Endothelial cell of umbilical vein (primary cell): Measurements from ENCODE around the gene ACR. TPM values are rescaled to one million over a fixed set of nuclear protein-coding genes. Genes with fewer than 3 reads are reported as not detected.
A peak's percentile ranks its signal among the peaks of the same experiment; 100 is the strongest.

Experiments used
- BruUV-seq: library from RNA; stranded (reverse); fragments of 400-500 nt; replicated peaks from 2 replicates; lab custom pipeline; 2021; lab: Mats Ljungman, UMichigan
- CTCF ChIA-PET: fragments of 300-600, 350-600 bp; sonication (Branson Sonifier 250); formaldehyde crosslinking; loops from one replicate; lab custom pipeline; 2021; ENCODE audit warnings: antibody characterized with exemption, inconsistent platforms; lab: Charles Lee
- POLR2A ChIA-PET: fragments of 300-600, 350-600 bp; sonication (Branson Sonifier 250); formaldehyde crosslinking; loops from one replicate; lab custom pipeline; 2021; ENCODE audit warnings: antibody characterized with exemption, inconsistent platforms; lab: Charles Lee
- DNase-seq: peaks from one replicate; pipeline ENCODE4 v3.0.0-alpha.2; 2011; ENCODE audit warnings: low read depth, low spot score
- FAIRE-seq: peaks from 2 replicates; lab custom pipeline; 2011; peaks lifted over from hg19 to GRCh38; lab: Jason Lieb, UNC
- H2AFZ ChIP-seq: 2 replicates; pipeline ENCODE4 v1.6.0; 2012; ENCODE audit warnings: low read depth, low read length, control low read depth, inconsistent platforms
- H3K27ac ChIP-seq: 2 replicates; pipeline ENCODE4 v1.5.1; 2011; ENCODE audit warnings: low read depth, mild to moderate bottlenecking, control low read depth, low read length, moderate library complexity; ENCODE audit not compliant: insufficient read depth
- H3K27me3 ChIP-seq, 2 experiments: 2 replicates each; pipeline versions ENCODE4 v1.6.0 to v1.6.1; 2011; ENCODE audit warnings: low read length in 2 of 2, mixed read lengths in 1 of 2; ENCODE audit not compliant: control insufficient read depth in 2 of 2, insufficient read depth in 2 of 2
- H3K36me3 ChIP-seq, 2 experiments: 2 replicates in 1 of 2; 3 replicates in 1 of 2; pipeline ENCODE4 v1.5.1; 2011; ENCODE audit warnings: low read length in 2 of 2, mild to moderate bottlenecking in 1 of 2, moderate library complexity in 1 of 2; ENCODE audit not compliant: control insufficient read depth in 2 of 2, insufficient read depth in 2 of 2; ENCODE audit errors: extremely low read depth in 1 of 2
- H3K4me1 ChIP-seq: 3 replicates; pipeline ENCODE4 v1.5.1; 2011; ENCODE audit warnings: mild to moderate bottlenecking, low read length; ENCODE audit not compliant: control insufficient read depth, insufficient read depth; ENCODE audit errors: extremely low read depth
- H3K4me2 ChIP-seq: 2 replicates; pipeline ENCODE4 v1.6.1; 2011; ENCODE audit warnings: low read length, control low read depth, mixed read lengths; ENCODE audit not compliant: insufficient read depth
- H3K4me3 ChIP-seq, 3 experiments: fragments of 200-600 bp in 1 of 3; sonication (generic), shearing (Covaris generic) in 1 of 3; replicated peaks in 1 of 3; 2 replicates each; pipeline ENCODE4 v1.5.1; 2011 to 2016; ENCODE audit warnings: control low read depth in 3 of 3, low read length in 3 of 3, mild to moderate bottlenecking in 2 of 3, inconsistent platforms in 1 of 3, low read depth in 1 of 3, moderate library complexity in 1 of 3; ENCODE audit not compliant: insufficient read depth in 1 of 3
- H3K79me2 ChIP-seq: 2 replicates; pipeline ENCODE4 v1.6.0; 2012; ENCODE audit warnings: low read length, inconsistent platforms; ENCODE audit not compliant: control insufficient read depth, insufficient read depth
- H3K9ac ChIP-seq: replicated peaks from 2 replicates; pipeline ENCODE3; 2011; ENCODE audit warnings: low read length, control low read depth; ENCODE audit not compliant: insufficient read depth; ENCODE audit errors: extremely low read depth
- H3K9me1 ChIP-seq: replicated peaks from 3 replicates; pipeline ENCODE4 v1.6.0; 2011; ENCODE audit warnings: mild to moderate bottlenecking, low read length; ENCODE audit not compliant: control insufficient read depth, insufficient read depth; ENCODE audit errors: extremely low read depth
- H3K9me3 ChIP-seq: replicated peaks from 2 replicates; pipeline ENCODE4 v1.5.1; 2012; ENCODE audit warnings: low read length, inconsistent platforms; ENCODE audit not compliant: control insufficient read depth, insufficient read depth
- H4K20me1 ChIP-seq: replicated peaks from 2 replicates; pipeline ENCODE3; 2011; ENCODE audit warnings: mild to moderate bottlenecking, low read length; ENCODE audit not compliant: control insufficient read depth, insufficient read depth; ENCODE audit errors: extremely low read depth
- EZH2 ChIP-seq: IDR thresholded peaks from 2 replicates; pipeline ENCODE4 v1.6.1; 2012; ENCODE audit warnings: borderline replicate concordance, low read depth, mild to moderate bottlenecking, moderate library complexity, low read length, inconsistent platforms; ENCODE audit not compliant: severe bottlenecking
- FOS ChIP-seq: IDR thresholded peaks from 2 replicates; pipeline ENCODE4 v1.6.1; 2011; ENCODE audit warnings: mild to moderate bottlenecking, low read length, moderate library complexity, borderline replicate concordance; ENCODE audit not compliant: insufficient read depth
- GATA2 ChIP-seq: IDR thresholded peaks from 2 replicates; pipeline ENCODE4 v1.7.0; 2011; ENCODE audit warnings: low read depth, mild to moderate bottlenecking, moderate library complexity, mixed read lengths, low read length; ENCODE audit not compliant: insufficient read length, insufficient read depth
- MYC ChIP-seq: IDR thresholded peaks from one replicate; pipeline ENCODE4 v1.6.1; 2011; ENCODE audit warnings: mild to moderate bottlenecking, low read depth, low read length
- POLR2A ChIP-seq: IDR thresholded peaks from 2 replicates; pipeline ENCODE4 v1.6.1; 2012; ENCODE audit warnings: low read depth, mild to moderate bottlenecking, control low read depth, low read length
- POLR2AphosphoS5 ChIP-seq: IDR thresholded peaks from 2 replicates; pipeline ENCODE4 v1.6.1; 2012; ENCODE audit warnings: low read depth, mild to moderate bottlenecking, control low read depth, low read length, moderate library complexity; ENCODE audit not compliant: insufficient read depth
- dilution Hi-C: fragments of 300-500 bp; cut with MboI; formaldehyde crosslinking; loops from one replicate; pipeline ENCODE4 v1.15.0; 2019; ENCODE audit warnings: low sequenced_read_pairs; ENCODE audit not compliant: extremely low pct_ligation_motif_present
- intact Hi-C: fragments of 100-400 bp; cut with micrococcal nuclease; formaldehyde crosslinking; loops from one replicate; pipeline ENCODE4 v1.10.0; 2022
- polyA plus RNA-seq, 4 experiments: library from polyadenylated mRNA; depleted of rRNA in 3 of 4; stranded (reverse) in 3 of 4; unstranded in 1 of 4; fragments of >200 nt; gene quantifications; 2 replicates each; pipeline versions ENCODE4 v1.2.1 to v1.2.3, GENCODE V29; 2011 to 2012; ENCODE audit warnings: missing spikeins in 1 of 4
- total RNA-seq: library from RNA; stranded (reverse); gene quantifications from 2 replicates; pipeline ENCODE4 v1.2.3, GENCODE V29; 2021
- TF ChIP-seq, protein P1 (sequence below), 2 donors: IDR thresholded peaks; 1 replicate in 1 of 2; 2 replicates in 1 of 2; pipeline ENCODE4 v1.5.1; 2011; ENCODE audit warnings: low read length in 2 of 2, mild to moderate bottlenecking in 2 of 2, moderate library complexity in 2 of 2, control low read depth in 1 of 2, inconsistent platforms in 1 of 2, low read depth in 1 of 2; ENCODE audit not compliant: insufficient read depth in 1 of 2; ENCODE audit errors: extremely low read depth in 1 of 2
- TF ChIP-seq, protein P2 (sequence below): IDR thresholded peaks from 2 replicates; pipeline ENCODE4 v1.6.1; 2011; ENCODE audit not compliant: insufficient read depth, insufficient read length

The ACR gene
- total and polyA plus RNA-seq, 2 donors (not counting 3 experiments of a cell fraction or from before 2014, with no cell fraction given): 0.91 to 4.1 TPM

GRCh38 chr22:50696799-50697561 is 41.0 kb upstream of the ACR start:
- Histone ChIP-seq H4K20me1 (peaks cover 5% of the 10 kb centered on the region), H3K79me2 (peaks cover 95% of the 10 kb centered on the region), H3K4me3 (no peak overlapping the region), H3K27ac (no peak overlapping the region), H3K9me3 (no peaks in the 10 kb centered on the region), H3K9me1 (no peaks in the 10 kb centered on the region), H3K4me2 (no peak overlapping the region), H3K27me3 (no peaks in the 10 kb centered on the region), H3K9ac (no peak overlapping the region), H2AFZ (no peak overlapping the region), H3K4me1 (peaks cover 9% of the 10 kb centered on the region), H3K36me3 (peaks cover 51 to 69% of the 10 kb centered on the region in 2 experiments)
- FAIRE-seq (no peak), DNase-seq (no peak)
- intact Hi-C loops: no loop called here
- BruUV-seq: no TSS peak
- ChIA-PET CTCF (interaction anchor here (1.5 kb wide), 1 partner anchor 69 kb away, joined by 3 read pairs; the partner anchor contains the start of gene ARSA), POLR2A (no interaction called here)
- dilution Hi-C loops: no loop called here
- TF ChIP-seq POLR2A (no peak), POLR2AphosphoS5 (no peak), FOS (no peak), GATA2 (no peak), EZH2 (no peak), MYC (no peak)
- TF ChIP-seq, protein P1, sequence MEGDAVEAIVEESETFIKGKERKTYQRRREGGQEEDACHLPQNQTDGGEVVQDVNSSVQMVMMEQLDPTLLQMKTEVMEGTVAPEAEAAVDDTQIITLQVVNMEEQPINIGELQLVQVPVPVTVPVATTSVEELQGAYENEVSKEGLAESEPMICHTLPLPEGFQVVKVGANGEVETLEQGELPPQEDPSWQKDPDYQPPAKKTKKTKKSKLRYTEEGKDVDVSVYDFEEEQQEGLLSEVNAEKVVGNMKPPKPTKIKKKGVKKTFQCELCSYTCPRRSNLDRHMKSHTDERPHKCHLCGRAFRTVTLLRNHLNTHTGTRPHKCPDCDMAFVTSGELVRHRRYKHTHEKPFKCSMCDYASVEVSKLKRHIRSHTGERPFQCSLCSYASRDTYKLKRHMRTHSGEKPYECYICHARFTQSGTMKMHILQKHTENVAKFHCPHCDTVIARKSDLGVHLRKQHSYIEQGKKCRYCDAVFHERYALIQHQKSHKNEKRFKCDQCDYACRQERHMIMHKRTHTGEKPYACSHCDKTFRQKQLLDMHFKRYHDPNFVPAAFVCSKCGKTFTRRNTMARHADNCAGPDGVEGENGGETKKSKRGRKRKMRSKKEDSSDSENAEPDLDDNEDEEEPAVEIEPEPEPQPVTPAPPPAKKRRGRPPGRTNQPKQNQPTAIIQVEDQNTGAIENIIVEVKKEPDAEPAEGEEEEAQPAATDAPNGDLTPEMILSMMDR (IDR thresholded peaks at IDR 0.05; ENCODE audit: extremely low read depth in 1 of 2, insufficient read depth in 1 of 2, low read depth in 1 of 2, low read length in 2 of 2): peak; percentile 23 to 28
- TF ChIP-seq, protein P2, sequence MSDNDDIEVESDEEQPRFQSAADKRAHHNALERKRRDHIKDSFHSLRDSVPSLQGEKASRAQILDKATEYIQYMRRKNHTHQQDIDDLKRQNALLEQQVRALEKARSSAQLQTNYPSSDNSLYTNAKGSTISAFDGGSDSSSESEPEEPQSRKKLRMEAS: no peak
